ENCODE results near the gene ANKMY1.

ANKMY1 gene

GRCh38 chr2:240567872-240568677, 10.3 kb upstream of the ANKMY1 start, which contains the start of gene RNPEPL1 (continued):
- no peak for TF ChIP-seq ZNF280D (tag by site-specific recombination; IDR thresholded peaks at IDR 0.05)
- no peak for TF ChIP-seq ZNF623 (tag by site-specific recombination; IDR thresholded peaks at IDR 0.05)
- no peak for TF ChIP-seq ZNF341 (tag by site-specific recombination; IDR thresholded peaks at IDR 0.05; ENCODE audit: low read depth)
- TF ChIP-seq, protein P1, sequence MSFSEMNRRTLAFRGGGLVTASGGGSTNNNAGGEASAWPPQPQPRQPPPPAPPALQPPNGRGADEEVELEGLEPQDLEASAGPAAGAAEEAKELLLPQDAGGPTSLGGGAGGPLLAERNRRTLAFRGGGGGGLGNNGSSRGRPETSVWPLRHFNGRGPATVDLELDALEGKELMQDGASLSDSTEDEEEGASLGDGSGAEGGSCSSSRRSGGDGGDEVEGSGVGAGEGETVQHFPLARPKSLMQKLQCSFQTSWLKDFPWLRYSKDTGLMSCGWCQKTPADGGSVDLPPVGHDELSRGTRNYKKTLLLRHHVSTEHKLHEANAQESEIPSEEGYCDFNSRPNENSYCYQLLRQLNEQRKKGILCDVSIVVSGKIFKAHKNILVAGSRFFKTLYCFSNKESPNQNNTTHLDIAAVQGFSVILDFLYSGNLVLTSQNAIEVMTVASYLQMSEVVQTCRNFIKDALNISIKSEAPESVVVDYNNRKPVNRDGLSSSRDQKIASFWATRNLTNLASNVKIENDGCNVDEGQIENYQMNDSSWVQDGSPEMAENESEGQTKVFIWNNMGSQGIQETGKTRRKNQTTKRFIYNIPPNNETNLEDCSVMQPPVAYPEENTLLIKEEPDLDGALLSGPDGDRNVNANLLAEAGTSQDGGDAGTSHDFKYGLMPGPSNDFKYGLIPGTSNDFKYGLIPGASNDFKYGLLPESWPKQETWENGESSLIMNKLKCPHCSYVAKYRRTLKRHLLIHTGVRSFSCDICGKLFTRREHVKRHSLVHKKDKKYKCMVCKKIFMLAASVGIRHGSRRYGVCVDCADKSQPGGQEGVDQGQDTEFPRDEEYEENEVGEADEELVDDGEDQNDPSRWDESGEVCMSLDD (tag by site-specific recombination; IDR thresholded peaks at IDR 0.05) = peak; percentile 48; the same call in 1 of the 2 replicates
- TF ChIP-seq, protein P2, sequence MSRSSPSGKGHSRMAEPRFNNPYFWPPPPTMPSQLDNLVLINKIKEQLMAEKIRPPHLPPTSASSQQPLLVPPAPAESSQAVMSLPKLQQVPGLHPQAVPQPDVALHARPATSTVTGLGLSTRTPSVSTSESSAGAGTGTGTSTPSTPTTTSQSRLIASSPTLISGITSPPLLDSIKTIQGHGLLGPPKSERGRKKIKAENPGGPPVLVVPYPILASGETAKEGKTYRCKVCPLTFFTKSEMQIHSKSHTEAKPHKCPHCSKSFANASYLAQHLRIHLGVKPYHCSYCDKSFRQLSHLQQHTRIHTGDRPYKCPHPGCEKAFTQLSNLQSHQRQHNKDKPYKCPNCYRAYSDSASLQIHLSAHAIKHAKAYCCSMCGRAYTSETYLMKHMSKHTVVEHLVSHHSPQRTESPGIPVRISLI (tag by site-specific recombination; IDR thresholded peaks at IDR 0.05) = no peak
- TF ChIP-seq, protein P3, sequence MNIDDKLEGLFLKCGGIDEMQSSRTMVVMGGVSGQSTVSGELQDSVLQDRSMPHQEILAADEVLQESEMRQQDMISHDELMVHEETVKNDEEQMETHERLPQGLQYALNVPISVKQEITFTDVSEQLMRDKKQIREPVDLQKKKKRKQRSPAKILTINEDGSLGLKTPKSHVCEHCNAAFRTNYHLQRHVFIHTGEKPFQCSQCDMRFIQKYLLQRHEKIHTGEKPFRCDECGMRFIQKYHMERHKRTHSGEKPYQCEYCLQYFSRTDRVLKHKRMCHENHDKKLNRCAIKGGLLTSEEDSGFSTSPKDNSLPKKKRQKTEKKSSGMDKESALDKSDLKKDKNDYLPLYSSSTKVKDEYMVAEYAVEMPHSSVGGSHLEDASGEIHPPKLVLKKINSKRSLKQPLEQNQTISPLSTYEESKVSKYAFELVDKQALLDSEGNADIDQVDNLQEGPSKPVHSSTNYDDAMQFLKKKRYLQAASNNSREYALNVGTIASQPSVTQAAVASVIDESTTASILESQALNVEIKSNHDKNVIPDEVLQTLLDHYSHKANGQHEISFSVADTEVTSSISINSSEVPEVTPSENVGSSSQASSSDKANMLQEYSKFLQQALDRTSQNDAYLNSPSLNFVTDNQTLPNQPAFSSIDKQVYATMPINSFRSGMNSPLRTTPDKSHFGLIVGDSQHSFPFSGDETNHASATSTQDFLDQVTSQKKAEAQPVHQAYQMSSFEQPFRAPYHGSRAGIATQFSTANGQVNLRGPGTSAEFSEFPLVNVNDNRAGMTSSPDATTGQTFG (tag by site-specific recombination; IDR thresholded peaks at IDR 0.05; ENCODE audit: borderline replicate concordance) = no peak
- no peak for TF ChIP-seq ZBTB1 (tag by site-specific recombination; IDR thresholded peaks at IDR 0.05)
- no peak for TF ChIP-seq ZNF138 (tag by site-specific recombination; IDR thresholded peaks at IDR 0.05; ENCODE audit: borderline replicate concordance)
- TF ChIP-seq ZNF146 (tag by site-specific recombination; IDR thresholded peaks at IDR 0.05) = no peak
- TF ChIP-seq, protein P4, sequence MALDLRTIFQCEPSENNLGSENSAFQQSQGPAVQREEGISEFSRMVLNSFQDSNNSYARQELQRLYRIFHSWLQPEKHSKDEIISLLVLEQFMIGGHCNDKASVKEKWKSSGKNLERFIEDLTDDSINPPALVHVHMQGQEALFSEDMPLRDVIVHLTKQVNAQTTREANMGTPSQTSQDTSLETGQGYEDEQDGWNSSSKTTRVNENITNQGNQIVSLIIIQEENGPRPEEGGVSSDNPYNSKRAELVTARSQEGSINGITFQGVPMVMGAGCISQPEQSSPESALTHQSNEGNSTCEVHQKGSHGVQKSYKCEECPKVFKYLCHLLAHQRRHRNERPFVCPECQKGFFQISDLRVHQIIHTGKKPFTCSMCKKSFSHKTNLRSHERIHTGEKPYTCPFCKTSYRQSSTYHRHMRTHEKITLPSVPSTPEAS (tag by site-specific recombination; IDR thresholded peaks at IDR 0.05) = no peak
- no peak for TF ChIP-seq ZNF596 (tag by site-specific recombination; IDR thresholded peaks at IDR 0.05)
- no peak for TF ChIP-seq ZNF114 (tag by site-specific recombination; IDR thresholded peaks at IDR 0.05)
- TF ChIP-seq ZNF513 (tag by site-specific recombination; IDR thresholded peaks at IDR 0.05) = no peak
- 0 out of 2 replicates have a peak, but pooled peaks have one; percentile 17 for TF ChIP-seq ZNF600 (tag by site-specific recombination; IDR thresholded peaks at IDR 0.05)
- no peak for TF ChIP-seq ZNF274 (IDR thresholded peaks at IDR 0.05; ENCODE audit: low read length)
- no peak for TF ChIP-seq ZNF274 (tag by site-specific recombination; IDR thresholded peaks at IDR 0.05; ENCODE audit: borderline replicate concordance)
- TF ChIP-seq ZNF10 (tag by site-specific recombination; IDR thresholded peaks at IDR 0.05) = no peak
- TF ChIP-seq GLIS1 (tag by site-specific recombination; IDR thresholded peaks at IDR 0.05) = peak; percentile 35; the same call in 1 of the 2 replicates
- no peak for TF ChIP-seq ZNF791 (tag by site-specific recombination; IDR thresholded peaks at IDR 0.05)
- no peak for TF ChIP-seq ZNF561 (tag by site-specific recombination; IDR thresholded peaks at IDR 0.05; ENCODE audit: borderline replicate concordance)
- TF ChIP-seq ZNF366 (tag by site-specific recombination; conservative IDR thresholded peaks at IDR 0.05) = peak; percentile 46
- TF ChIP-seq ZNF48 (tag by site-specific recombination; IDR thresholded peaks at IDR 0.05) = no peak
- no peak for TF ChIP-seq ZNF23 (tag by site-specific recombination; IDR thresholded peaks at IDR 0.05; ENCODE audit: borderline replicate concordance)
- TF ChIP-seq ZNF248 (tag by site-specific recombination; IDR thresholded peaks at IDR 0.05) = no peak
- peak; percentile 49 for TF ChIP-seq SP2 (tag by site-specific recombination; IDR thresholded peaks at IDR 0.05)

Data from HEK293 (cell line).